K562 treated with DMSO at 1 percent for 12 hours (cell line): ENCODE measurements around the gene RHBDD2. TPM values are rescaled to one million over a fixed set of nuclear protein-coding genes. Genes with fewer than 3 reads are reported as not detected.

Experiments
- total RNA-seq: library from RNA; unstranded; fragments of 300-600 nt; gene quantifications from 2 replicates; pipeline ENCODE4 v1.2.3, GENCODE V29; 2022; ENCODE audit not compliant: insufficient read depth

Gene RHBDD2
- 104 and 128 TPM in 2 replicates for total RNA-seq

GRCh38 chr7:75878769-75879611 lies at the start of gene RHBDD2:
TSS of gene RHBDD2 (plus strand) at chr7:75879034. CDS start at chr7:75879083, 49 bp downstream.

GRCh38 chr7:75914655-75915415 lies 36.0 kb downstream of the RHBDD2 start, which contains the start of gene POR:
TSS of gene POR (plus strand) at chr7:75915155. CDS start at chr7:75954002, 38,847 bp downstream.

Other genes starting within 250 kb of the RHBDD2 start
- gene HIP1, start 140.1 kb upstream of the RHBDD2 start, total RNA-seq = 7.2 and 20.9 TPM in 2 replicates
- not detected in 2 replicates for gene CCL26, start 106.8 kb upstream of the RHBDD2 start, total RNA-seq
- not detected in 2 replicates for gene CCL24, start 65.2 kb upstream of the RHBDD2 start, total RNA-seq
- 163 and 184 TPM in 2 replicates for gene POR, start 36.1 kb downstream of the RHBDD2 start, total RNA-seq
- 48.9 and 54.8 TPM in 2 replicates for gene TMEM120A, start 115.6 kb downstream of the RHBDD2 start, total RNA-seq
- 62.1 and 68.4 TPM in 2 replicates for gene STYXL1, start 169.0 kb downstream of the RHBDD2 start, total RNA-seq
- 311 and 317 TPM in 2 replicates for gene MDH2, start 169.1 kb downstream of the RHBDD2 start, total RNA-seq